GM19351 (cell line): ENCODE results near the gene SIAH3.

Experiments
- ATAC-seq: cut with Tn5 transposase; IDR thresholded peaks from one replicate; pipeline ENCODE4 v1.9.1; 2021; ENCODE audit warnings: mild to moderate bottlenecking, moderate library complexity; ENCODE audit not compliant: unreplicated experiment

The SIAH3 gene

DNA sequence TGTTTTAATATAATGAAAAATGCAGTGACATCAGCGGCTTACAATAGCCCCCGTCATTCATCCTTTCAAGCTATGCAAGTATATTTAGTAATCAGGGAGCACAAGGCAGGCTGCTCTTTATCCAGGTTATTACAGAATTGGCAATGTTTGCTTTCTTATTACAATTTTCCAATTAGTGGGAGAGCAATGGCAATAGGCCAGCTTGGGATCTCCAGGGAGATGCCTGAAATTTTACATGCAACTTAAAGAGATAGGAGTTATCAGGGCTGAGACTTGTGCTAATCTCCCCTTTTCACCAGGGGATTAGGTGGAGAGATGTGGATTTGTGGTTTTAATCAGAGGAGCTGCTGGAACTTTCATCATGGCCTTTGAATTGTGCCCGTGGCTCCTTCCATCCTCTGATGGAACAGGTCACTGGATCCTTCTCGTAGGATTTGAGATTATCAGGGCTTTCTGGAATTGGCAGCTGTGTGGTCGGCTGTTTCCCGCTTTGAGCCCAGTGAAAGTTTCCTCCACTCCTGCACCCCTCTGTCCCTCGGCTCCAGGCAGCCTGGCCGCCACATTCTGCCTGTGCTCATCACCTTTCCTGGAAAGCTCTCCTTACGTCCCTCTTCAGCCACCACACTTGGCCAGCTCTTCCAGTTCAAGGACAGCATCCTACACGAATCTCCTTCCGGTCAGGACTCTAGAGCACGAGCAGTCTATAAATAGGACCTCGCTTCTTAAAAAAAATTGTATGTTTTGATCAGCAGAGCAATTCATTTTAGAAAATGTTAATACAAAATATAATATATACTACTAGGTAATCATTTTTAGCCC, 102.4 kb downstream of the SIAH3 start:
- no peak for ATAC-seq

DNA sequence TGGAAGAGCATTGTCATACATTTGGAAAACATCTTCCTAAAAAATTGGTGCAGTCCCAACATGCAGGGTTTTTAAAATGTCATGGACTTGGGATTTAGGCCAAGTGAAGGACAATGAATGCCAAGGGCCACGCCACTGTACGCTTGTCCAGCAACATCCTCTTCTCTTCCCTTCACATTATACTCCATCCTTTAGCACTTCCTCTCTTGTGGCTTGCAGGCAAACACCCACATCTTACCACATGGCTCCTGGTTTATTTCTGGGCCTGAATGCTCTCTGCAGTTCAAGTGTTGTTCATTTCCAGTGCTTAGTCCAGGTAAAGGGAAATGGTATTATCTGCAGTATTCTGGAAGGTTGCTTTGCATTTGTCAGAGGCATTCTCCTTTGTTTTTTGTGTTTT, 104.5 kb downstream of the SIAH3 start:
- ATAC-seq, result no peak

DNA sequence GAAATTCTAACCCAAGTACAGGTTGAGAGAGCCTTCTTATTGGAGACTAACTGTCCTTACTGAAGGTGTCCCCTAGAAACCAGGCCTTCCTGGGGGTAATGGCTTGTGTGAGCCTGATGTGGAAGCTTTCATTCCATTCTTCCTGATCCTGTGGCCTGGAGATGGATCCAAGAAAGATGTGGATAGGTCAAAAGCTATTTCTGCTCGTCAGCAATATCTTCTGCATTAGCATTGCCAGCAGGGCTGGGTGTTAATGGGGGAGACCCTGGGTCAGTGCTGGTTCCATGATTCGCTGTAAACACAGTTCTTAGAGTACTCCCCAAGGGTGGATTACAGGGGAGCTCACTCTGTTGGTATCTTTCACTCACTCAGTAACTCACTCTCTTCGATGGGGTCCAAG, 106.6 kb downstream of the SIAH3 start:
- ATAC-seq, result no peak

DNA sequence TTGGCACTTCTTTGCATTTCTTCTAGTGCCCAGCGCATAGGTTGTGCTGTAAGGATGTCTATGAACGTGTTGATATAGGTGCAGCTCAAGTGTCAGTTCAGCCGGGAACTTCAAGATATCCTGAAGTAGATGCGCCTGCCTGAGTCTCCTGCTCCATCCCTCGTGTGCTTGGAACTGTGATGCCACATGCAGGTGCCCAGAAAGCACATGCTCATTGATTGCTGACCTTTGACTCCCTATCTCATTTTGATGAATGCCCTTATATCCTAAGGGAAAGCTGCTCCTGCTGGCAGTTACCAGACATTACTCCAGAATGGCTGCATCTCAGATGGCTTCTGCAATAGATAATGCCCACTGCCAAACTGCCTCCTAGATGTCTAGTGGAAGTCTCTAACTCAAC, 108.6 kb downstream of the SIAH3 start:
- ATAC-seq, result no peak

GRCh38 chr13:45737571-45738017, 114.0 kb downstream of the SIAH3 start:
- no peak for ATAC-seq

DNA sequence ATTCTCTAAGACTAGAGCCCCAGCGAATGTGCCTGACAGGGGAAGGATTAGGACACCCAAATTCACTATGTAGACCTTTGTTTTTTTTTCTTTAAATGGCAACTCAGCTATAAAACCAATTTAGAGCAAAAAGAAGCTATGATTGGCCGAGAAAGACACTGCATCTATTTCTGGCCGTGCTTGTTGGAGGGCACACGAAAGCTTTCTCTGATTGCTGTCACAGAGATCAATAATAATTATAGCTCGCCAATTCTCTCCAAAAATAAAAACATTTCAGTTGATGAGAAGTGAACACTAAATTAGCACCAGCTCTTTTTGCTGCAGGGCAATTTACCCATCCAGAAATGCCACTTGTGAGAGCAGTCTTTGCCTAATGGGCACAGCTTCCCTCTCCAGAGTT, 118.2 kb downstream of the SIAH3 start:
- ATAC-seq, result no peak

DNA sequence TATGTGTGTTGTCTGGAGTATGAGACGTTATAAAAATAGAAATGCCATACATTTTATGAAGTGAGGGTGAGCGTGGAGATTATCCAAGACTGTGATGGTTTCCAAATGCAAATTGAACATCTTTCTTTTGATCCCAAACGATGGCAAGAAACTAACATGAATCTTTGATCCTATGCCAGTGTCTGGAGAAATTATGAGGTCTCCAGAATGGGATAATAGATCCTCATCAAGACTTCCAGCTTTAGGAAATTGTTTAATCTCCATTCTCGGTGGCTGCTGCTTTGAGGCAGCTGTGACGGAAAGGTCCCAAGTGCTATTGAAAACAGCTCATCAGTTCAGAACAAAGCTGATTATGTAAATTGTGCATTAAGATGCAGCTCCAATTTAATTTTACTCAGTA, 118.6 kb downstream of the SIAH3 start:
- ATAC-seq, result no peak

DNA sequence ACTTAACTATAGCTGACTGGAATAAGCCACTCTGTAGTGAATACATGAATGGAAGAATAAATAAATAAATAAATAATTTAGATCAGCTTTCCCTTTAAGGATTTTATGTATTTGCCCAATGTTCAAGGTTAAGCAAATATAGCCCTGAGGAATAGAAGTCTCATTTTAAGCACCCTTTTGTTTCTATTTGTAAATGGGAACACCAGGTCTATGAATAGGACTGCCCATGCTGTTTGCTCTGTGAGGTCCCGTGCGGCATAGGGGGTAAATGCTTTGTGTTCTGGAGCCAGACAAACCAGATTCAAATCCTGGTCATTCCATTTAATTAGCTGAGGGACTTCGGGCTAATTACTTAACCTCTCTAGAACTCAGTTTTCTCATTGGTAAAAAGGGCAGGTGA, 120.1 kb downstream of the SIAH3 start:
- ATAC-seq, result no peak

GRCh38 chr13:45728759-45729158, 122.8 kb downstream of the SIAH3 start:
- peak; percentile 58 for ATAC-seq
